A549 (cell line): ENCODE data around the gene FAF1. TPM values are rescaled to one million over a fixed set of nuclear protein-coding genes. Genes with fewer than 3 reads are reported as not detected.

ENCODE experiments used
- ATAC-seq, 2 experiments: fragments of 200-7000 bp in 1 of 2; fragments of >200 bp in 1 of 2; cut with Nextera tagmentation in 1 of 2; cut with Tn5 transposase in 1 of 2; 3 replicates each; pipeline versions ENCODE4 v1.8.0 to v1.9.1; 2018 to 2020; ENCODE audit warnings: mild to moderate bottlenecking in 1 of 2, moderate library complexity in 1 of 2
- CTCF ChIA-PET: fragments of 300-600 bp; sonication (Branson Sonifier 250); formaldehyde crosslinking; extraction: SDS; loops from one replicate; lab custom pipeline; 2021; ENCODE audit warnings: antibody characterized with exemption, inconsistent platforms; lab: Yijun Ruan, JAX
- POLR2A ChIA-PET: fragments of 350-600 bp; formaldehyde crosslinking; extraction: SDS; loops from one replicate; lab custom pipeline; 2021; ENCODE audit warnings: antibody characterized with exemption, inconsistent platforms; lab: Yijun Ruan, JAX
- DNase-seq, 2 experiments: peaks; one replicate each; pipeline versions ENCODE4 v3.0.0 to v3.0.0-alpha.2; 2011 to 2016; ENCODE audit warnings: low read depth in 1 of 2, low spot score in 1 of 2
- FAIRE-seq: peaks from 2 replicates; lab custom pipeline; 2011; peaks lifted over from hg19 to GRCh38; lab: Jason Lieb, UNC
- H3K27ac ChIP-seq, 2 experiments: fragments of >200 bp; sonication (Bioruptor Twin); formaldehyde crosslinking; 3 replicates each; pipeline ENCODE4 v1.5.1; 2016 to 2017
- H3K4me1 ChIP-seq: fragments of >200 bp; sonication (Bioruptor Twin); formaldehyde crosslinking; 3 replicates; pipeline ENCODE4 v1.6.1; 2016
- H3K4me2 ChIP-seq: fragments of >200 bp; sonication (Bioruptor Twin); formaldehyde crosslinking; 3 replicates; pipeline ENCODE4 v1.6.1; 2016
- H3K4me3 ChIP-seq: fragments of >200 bp; sonication (Bioruptor Twin); formaldehyde crosslinking; 3 replicates; pipeline ENCODE4 v1.5.1; 2016
- H3K9me3 ChIP-seq: fragments of >200 bp; sonication (Bioruptor Twin); formaldehyde crosslinking; 3 replicates; pipeline ENCODE4 v1.6.1; 2016
- CBX2 ChIP-seq: fragments of 200-600 bp; sonication (generic); IDR thresholded peaks from 2 replicates; pipeline ENCODE4 v1.6.1; 2016; ENCODE audit warnings: low read depth, mild to moderate bottlenecking, borderline replicate concordance
- CBX8 ChIP-seq: fragments of 200-600 bp; sonication (generic); IDR thresholded peaks from 2 replicates; pipeline ENCODE4 v1.6.1; 2016
- EHMT2 ChIP-seq: fragments of 200-600 bp; sonication (generic); IDR thresholded peaks from 2 replicates; pipeline ENCODE4 v1.6.1; 2016; ENCODE audit warnings: antibody characterized with exemption, low read depth, mild to moderate bottlenecking, moderate library complexity
- ELK1 ChIP-seq: fragments of 150-350 bp; IDR thresholded peaks from 2 replicates; pipeline ENCODE4 v1.6.1; 2014; ENCODE audit warnings: low read depth, mild to moderate bottlenecking, low read length
- EP300 ChIP-seq, 2 experiments: fragments of >200 bp; sonication (Bioruptor Twin); formaldehyde crosslinking; IDR thresholded peaks; 2 replicates in 1 of 2; 3 replicates in 1 of 2; pipeline ENCODE4 v1.6.1; 2016 to 2017
- FOSB ChIP-seq: fragments of 250-450 bp; sonication (Bioruptor Pico); IDR thresholded peaks from 2 replicates; pipeline ENCODE4 v1.5.0; 2020; ENCODE audit warnings: mild to moderate bottlenecking, moderate library complexity
- HEYL ChIP-seq: fragments of 250-450 bp; sonication (Bioruptor Pico); IDR thresholded peaks from 2 replicates; pipeline ENCODE4 v1.8.0; 2021; ENCODE audit warnings: mild to moderate bottlenecking, moderate library complexity
- HMGXB4 ChIP-seq: fragments of 250-450 bp; sonication (Bioruptor Pico); IDR thresholded peaks from 2 replicates; pipeline ENCODE4 v1.5.0; 2021; ENCODE audit warnings: mild to moderate bottlenecking, moderate library complexity, borderline replicate concordance
- HOXB13 ChIP-seq: fragments of 250-450 bp; sonication (Bioruptor Pico); IDR thresholded peaks from 2 replicates; pipeline ENCODE4 v1.5.0; 2020; ENCODE audit warnings: low read depth, mild to moderate bottlenecking, moderate library complexity
- HOXB5 ChIP-seq: fragments of 250-450 bp; sonication (Bioruptor Pico); IDR thresholded peaks from 2 replicates; pipeline ENCODE4 v1.5.0; 2020; ENCODE audit warnings: mild to moderate bottlenecking, moderate library complexity
- JUNB ChIP-seq: fragments of >200 bp; sonication (Bioruptor Twin); formaldehyde crosslinking; IDR thresholded peaks from 2 replicates; pipeline ENCODE4 v1.6.1; 2016
- MAZ ChIP-seq: fragments of 150-350 bp; IDR thresholded peaks from 2 replicates; pipeline ENCODE4 v1.6.1; 2014; ENCODE audit warnings: antibody characterized with exemption, low read depth, low read length, borderline replicate concordance
- RCOR1 ChIP-seq: fragments of 150-350 bp; IDR thresholded peaks from 2 replicates; pipeline ENCODE4 v1.6.1; 2014; ENCODE audit warnings: antibody characterized with exemption, low read length, low read depth
- RFX5 ChIP-seq: fragments of 450-650 bp; IDR thresholded peaks from 2 replicates; pipeline ENCODE4 v1.7.1; 2014; ENCODE audit warnings: antibody characterized with exemption, mild to moderate bottlenecking, moderate library complexity
- RNF2 ChIP-seq: fragments of 200-600 bp; sonication (generic); IDR thresholded peaks from 2 replicates; pipeline ENCODE4 v1.6.1; 2016; ENCODE audit warnings: low read depth, mild to moderate bottlenecking, antibody characterized with exemption, moderate library complexity, borderline replicate concordance
- TFCP2L1 ChIP-seq: fragments of 250-450 bp; sonication (Bioruptor Pico); IDR thresholded peaks from 2 replicates; pipeline ENCODE4 v1.5.0; 2021; ENCODE audit warnings: mild to moderate bottlenecking
- USF2 ChIP-seq: fragments of 450-650 bp; IDR thresholded peaks from 2 replicates; pipeline ENCODE4 v1.6.1; 2014; ENCODE audit warnings: antibody characterized with exemption
- ZFP36 ChIP-seq: fragments of 450-650 bp; IDR thresholded peaks from 2 replicates; pipeline ENCODE4 v1.6.1; 2014; ENCODE audit warnings: borderline replicate concordance; ENCODE audit not compliant: partially characterized antibody
- ZSCAN20 ChIP-seq: fragments of 250-450 bp; sonication (Bioruptor Pico); IDR thresholded peaks from 2 replicates; pipeline ENCODE4 v1.8.0; 2022; ENCODE audit warnings: mild to moderate bottlenecking, moderate library complexity
- WGBS: methylation state at CpG from one replicate; pipeline ENCODE4 v1.1.6; 2017; ENCODE audit errors: missing lambda C conversion rate; 5-methylcytosine and 5-hydroxymethylcytosine counted together
- polyA plus RNA-seq, 4 experiments: library from polyadenylated mRNA; depleted of rRNA in 3 of 4; stranded (reverse); fragments of >200 nt; fragmentation: RNase III in 1 of 4; extraction: RNeasy Plus Mini Kit Qiagen cat#74134 plus additional on column Dnase treatment in 1 of 4; gene quantifications; 2 replicates in 3 of 4; 3 replicates in 1 of 4; pipeline ENCODE4 v1.2.3, GENCODE V29; 2011 to 2017
- TF ChIP-seq, protein P1 (sequence below): fragments of >200 bp; sonication (Bioruptor Twin); formaldehyde crosslinking; IDR thresholded peaks from 2 replicates; pipeline ENCODE4 v1.6.1; 2016

Gene FAF1
- polyA plus RNA-seq, 2 of the 4 experiments (the other 2 are of a cell fraction): 31.7 to 46.2 TPM

DNA sequence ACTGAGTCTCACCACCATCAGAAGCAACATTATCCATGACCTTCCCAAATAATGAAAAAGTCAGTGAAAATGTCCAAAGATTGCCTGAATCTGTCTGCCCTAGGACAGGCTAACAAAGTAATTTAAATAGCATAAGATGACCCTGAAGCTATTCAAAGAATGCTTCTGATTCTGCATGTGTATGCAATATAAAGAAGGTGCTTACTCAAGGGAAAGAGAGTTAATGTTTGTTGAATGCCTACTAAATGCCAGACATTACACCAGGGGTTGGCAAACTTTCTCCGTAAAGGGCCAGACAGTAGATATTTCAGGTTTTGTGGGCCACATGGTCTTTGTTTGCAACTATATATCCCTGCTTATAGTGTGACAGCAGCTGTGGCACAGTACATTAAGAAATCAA is 314.9 kb downstream of the FAF1 start:
- CTCF ChIA-PET: no interaction called here
- no peak overlapping the region for H3K4me3 ChIP-seq
- POLR2A ChIA-PET: no interaction called here
- DNase-seq: no peak
- ATAC-seq: no peak
- H3K4me2 ChIP-seq: peak overlapping the region; percentile 0; the same call in 2 of the 3 replicates
- peaks cover 10% of the 10 kb centered on the region; the same call in 1 of the 3 replicates for H3K4me1 ChIP-seq
- TF ChIP-seq CBX8 (no peak), CBX2 (no peak), HEYL (CRISPR knock-in tag) (no peak), EP300 (IDR thresholded peaks at IDR 0.05) (no peak), HOXB5 (CRISPR knock-in tag) (no peak)
- FAIRE-seq: no peak
- no peak overlapping the region for H3K27ac ChIP-seq
- no peaks in the 10 kb centered on the region for H3K9me3 ChIP-seq
- 61% methylated on average over 1 of the region's 1 CpG for WGBS

DNA sequence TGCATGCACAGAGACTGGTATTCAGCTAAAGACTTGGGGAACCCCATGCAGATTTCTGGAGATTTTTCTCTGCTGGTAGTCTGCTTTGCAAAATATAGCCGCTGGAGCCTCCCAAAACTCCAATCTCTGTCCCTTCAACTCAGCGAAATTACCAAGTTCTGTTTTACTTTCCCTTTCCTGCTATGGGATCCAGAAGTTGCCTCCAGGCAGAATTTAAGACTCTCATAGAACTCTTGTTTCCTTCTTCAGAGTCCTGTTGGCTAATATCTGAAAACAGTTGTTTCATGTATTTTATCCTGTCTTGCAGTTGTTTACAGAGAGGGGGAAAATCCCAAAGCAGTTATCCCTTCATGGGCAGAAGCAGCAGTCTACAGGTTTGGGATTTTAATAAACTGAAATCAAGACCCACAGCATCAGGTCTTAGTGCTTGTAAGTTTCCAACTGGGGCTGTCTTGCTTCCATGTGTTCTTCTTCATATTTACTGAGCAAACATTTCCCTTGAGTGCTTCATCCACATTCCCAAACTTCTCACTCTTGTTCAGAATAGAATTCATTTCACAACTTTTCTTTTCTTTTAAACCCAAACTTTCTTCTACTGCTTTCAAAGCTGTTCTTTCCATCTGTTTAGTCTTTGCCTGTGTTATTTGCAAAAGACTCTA is 315.5 kb downstream of the FAF1 start:
- ATAC-seq (no peak), DNase-seq (no peak), FAIRE-seq (no peak)
- WGBS: 34% methylated on average over 2 of the region's 2 CpGs
- ChIA-PET POLR2A (no interaction called here), CTCF (no interaction called here)
- Histone ChIP-seq H3K9me3 (no peaks in the 10 kb centered on the region), H3K4me1 (peaks cover 10% of the 10 kb centered on the region; the same call in 1 of the 3 replicates), H3K4me2 (peak overlapping the region; percentile 0; the same call in 2 of the 3 replicates), H3K4me3 (no peak overlapping the region), H3K27ac (no peak overlapping the region)
- TF ChIP-seq ZFP36 (no peak), HMGXB4 (CRISPR knock-in tag) (no peak), RFX5 (no peak), RCOR1 (no peak), ELK1 (no peak), MAZ (no peak)

DNA sequence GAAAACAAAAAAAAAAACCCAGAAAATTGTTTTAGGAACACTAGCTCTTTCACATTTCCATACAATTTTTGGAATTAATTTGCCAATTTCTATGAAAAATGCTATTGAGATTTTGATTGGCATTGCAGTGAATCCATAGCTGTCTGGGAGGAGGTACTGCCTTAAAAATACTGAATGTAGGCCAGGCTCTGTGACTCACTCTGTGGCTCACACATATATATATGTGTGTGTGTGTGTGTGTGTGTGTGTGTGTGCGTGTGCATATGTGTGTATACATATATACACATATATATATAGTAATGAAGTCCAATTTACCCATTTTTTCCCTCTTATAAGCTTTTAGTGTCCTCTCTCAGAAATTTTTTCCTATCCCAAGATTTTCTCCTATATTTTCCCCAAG is 322.6 kb downstream of the FAF1 start:
- DNase-seq: no peak
- Histone ChIP-seq H3K4me2 (no peak overlapping the region), H3K27ac (no peak overlapping the region), H3K4me1 (no peaks in the 10 kb centered on the region), H3K9me3 (no peaks in the 10 kb centered on the region), H3K4me3 (no peak overlapping the region)
- no peak for ATAC-seq
- POLR2A ChIA-PET: no interaction called here
- CTCF ChIA-PET: no interaction called here
- WGBS: 100% methylated on average over 1 of the region's 1 CpG
- TF ChIP-seq JUNB: no peak
- TF ChIP-seq CBX8: no peak
- no peak for TF ChIP-seq RNF2
- TF ChIP-seq, protein P1, sequence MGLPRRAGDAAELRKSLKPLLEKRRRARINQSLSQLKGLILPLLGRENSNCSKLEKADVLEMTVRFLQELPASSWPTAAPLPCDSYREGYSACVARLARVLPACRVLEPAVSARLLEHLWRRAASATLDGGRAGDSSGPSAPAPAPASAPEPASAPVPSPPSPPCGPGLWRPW: no peak
- no peak for TF ChIP-seq EHMT2
- FAIRE-seq: no peak

- POLR2A ChIA-PET: no interaction called here
- CTCF ChIA-PET: no interaction called here
- DNase-seq (no peak), FAIRE-seq (no peak), ATAC-seq (no peak)
- no peaks in the 10 kb centered on the region for H3K4me1 ChIP-seq
- TF ChIP-seq HMGXB4 (CRISPR knock-in tag) (no peak), TFCP2L1 (CRISPR knock-in tag) (no peak), JUNB (no peak), FOSB (CRISPR knock-in tag) (no peak), ZSCAN20 (no peak), HOXB13 (CRISPR knock-in tag) (no peak), USF2 (no peak), MAZ (no peak), EP300 (IDR thresholded peaks at IDR 0.05) (no peak)
- TF ChIP-seq, protein P1: no peak
- no peak overlapping the region for H3K4me3 ChIP-seq
- H3K27ac ChIP-seq: no peak overlapping the region
- no peak overlapping the region for H3K4me2 ChIP-seq
- 67% methylated on average over 1 of the region's 1 CpG for WGBS
- H3K9me3 ChIP-seq: no peaks in the 10 kb centered on the region
Observed at GRCh38 chr1:50634251-50634650, 325.8 kb downstream of the FAF1 start.
